A673 (cell line): ENCODE measurements around the gene NSG2. TPM values are rescaled to one million over a fixed set of nuclear protein-coding genes. Genes with fewer than 3 reads are reported as not detected.

Source experiments
- BruUV-seq: library from RNA; stranded (reverse); fragments of 400-500 nt; replicated peaks from 2 replicates; lab custom pipeline; 2021; lab: Mats Ljungman, UMichigan
- CTCF ChIA-PET: fragments of 300-600 bp; sonication (Branson Sonifier 250); formaldehyde crosslinking; loops from one replicate; lab custom pipeline; 2022; ENCODE audit warnings: antibody characterized with exemption; lab: Charles Lee
- POLR2A ChIA-PET: fragments of 300-600 bp; sonication (Branson Sonifier 250); formaldehyde crosslinking; loops from one replicate; lab custom pipeline; 2022; ENCODE audit warnings: antibody characterized with exemption; ENCODE audit not compliant: low non-redundant PET; lab: Charles Lee
- DNase-seq: peaks from one replicate; pipeline ENCODE4 v3.0.0-alpha.2; 2015; ENCODE audit warnings: low spot score
- H3K27ac ChIP-seq: fragments of 200-600 bp; sonication (generic); 2 replicates; pipeline ENCODE4 v1.5.1; 2016; ENCODE audit warnings: mixed run types, low read depth, mild to moderate bottlenecking, mixed read lengths, antibody characterized with exemption, low read length; ENCODE audit not compliant: poor library complexity, severe bottlenecking
- H3K27me3 ChIP-seq: fragments of 200-600 bp; sonication (generic); replicated peaks from 2 replicates; pipeline ENCODE4 v1.6.1; 2017; ENCODE audit warnings: mixed run types, low read depth, mild to moderate bottlenecking, mixed read lengths, antibody characterized with exemption, low read length; ENCODE audit not compliant: insufficient read depth, poor library complexity
- H3K36me3 ChIP-seq: fragments of 200-600 bp; sonication (generic); 2 replicates; pipeline ENCODE4 v1.6.1; 2016; ENCODE audit warnings: mixed run types, mild to moderate bottlenecking, mixed read lengths, antibody characterized with exemption, low read length; ENCODE audit not compliant: insufficient read depth, poor library complexity, severe bottlenecking
- H3K4me1 ChIP-seq: fragments of 200-600 bp; sonication (generic); 2 replicates; pipeline ENCODE4 v1.6.1; 2017; ENCODE audit warnings: mixed run types, mild to moderate bottlenecking, mixed read lengths, antibody characterized with exemption, low read length; ENCODE audit not compliant: insufficient read depth, poor library complexity, severe bottlenecking
- H3K4me3 ChIP-seq: fragments of 200-600 bp; sonication (generic); 2 replicates; pipeline ENCODE4 v1.5.1; 2016; ENCODE audit warnings: low read depth, mixed run types, mild to moderate bottlenecking, mixed read lengths, low read length; ENCODE audit not compliant: poor library complexity, severe bottlenecking
- H3K9me3 ChIP-seq: fragments of 200-600 bp; sonication (generic); 2 replicates; pipeline ENCODE4 v1.6.1; 2016; ENCODE audit warnings: mixed run types, low read depth, mild to moderate bottlenecking, mixed read lengths, antibody characterized with exemption, low read length; ENCODE audit not compliant: poor library complexity, severe bottlenecking
- EZH2 ChIP-seq: fragments of 200-600 bp; sonication (generic); IDR thresholded peaks from 2 replicates; pipeline ENCODE4 v1.6.1; 2017; ENCODE audit warnings: borderline replicate concordance, low read depth, mild to moderate bottlenecking, mixed read lengths, antibody characterized with exemption, low read length; ENCODE audit not compliant: poor library complexity, severe bottlenecking
- intact Hi-C: fragments of 100-400 bp; cut with micrococcal nuclease; formaldehyde crosslinking; loops from one replicate; pipeline ENCODE4 v1.10.0; 2022; ENCODE audit not compliant: unreplicated experiment
- total RNA-seq: library from RNA; stranded (reverse); gene quantifications from 2 replicates; pipeline ENCODE4 v1.2.3, GENCODE V29; 2021
- TF ChIP-seq, protein P1 (sequence below): fragments of 300-800, 200-600 bp; sonication (generic); conservative IDR thresholded peaks from 2 replicates; pipeline ENCODE4 v1.5.1; 2017; ENCODE audit warnings: low read depth, mild to moderate bottlenecking, antibody characterized with exemption, low read length, moderate library complexity, mixed read lengths

The NSG2 gene
- total RNA-seq, 1 experiment from 2014 or later: 0.60 TPM

DNA sequence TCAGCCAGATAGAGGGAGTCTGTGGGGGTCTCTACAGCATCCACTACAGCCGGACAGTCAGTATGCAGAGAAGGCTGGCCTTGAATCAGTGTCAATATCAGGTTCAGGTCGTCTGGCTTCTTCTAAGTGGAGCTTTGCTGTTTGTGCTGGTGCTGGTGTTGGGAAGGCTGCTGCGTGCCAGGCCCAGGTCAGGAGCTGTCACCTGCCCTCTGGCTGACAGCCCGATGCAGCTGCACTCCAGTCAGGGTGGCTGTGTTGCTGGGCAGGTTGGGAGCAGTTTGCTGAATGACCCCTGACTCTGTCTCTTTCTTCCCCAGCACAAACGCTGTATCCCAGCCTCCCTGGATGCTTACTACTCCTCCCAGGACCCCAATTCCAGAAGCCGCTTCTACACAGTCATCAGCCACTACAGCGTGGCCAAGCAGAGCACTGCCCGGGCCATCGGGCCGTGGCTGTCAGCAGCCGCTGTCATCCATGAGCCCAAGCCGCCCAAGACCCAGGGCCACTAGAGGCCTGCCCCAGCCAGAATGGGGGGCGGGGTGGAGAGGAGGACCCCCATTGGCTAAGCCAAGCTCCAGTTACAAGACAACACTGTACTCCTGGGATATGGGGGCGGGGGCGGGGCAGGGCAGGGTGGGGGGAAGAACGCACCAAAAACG, 61.6 kb downstream of the NSG2 start:
- no TSS peak for BruUV-seq
- TF ChIP-seq, protein P1, sequence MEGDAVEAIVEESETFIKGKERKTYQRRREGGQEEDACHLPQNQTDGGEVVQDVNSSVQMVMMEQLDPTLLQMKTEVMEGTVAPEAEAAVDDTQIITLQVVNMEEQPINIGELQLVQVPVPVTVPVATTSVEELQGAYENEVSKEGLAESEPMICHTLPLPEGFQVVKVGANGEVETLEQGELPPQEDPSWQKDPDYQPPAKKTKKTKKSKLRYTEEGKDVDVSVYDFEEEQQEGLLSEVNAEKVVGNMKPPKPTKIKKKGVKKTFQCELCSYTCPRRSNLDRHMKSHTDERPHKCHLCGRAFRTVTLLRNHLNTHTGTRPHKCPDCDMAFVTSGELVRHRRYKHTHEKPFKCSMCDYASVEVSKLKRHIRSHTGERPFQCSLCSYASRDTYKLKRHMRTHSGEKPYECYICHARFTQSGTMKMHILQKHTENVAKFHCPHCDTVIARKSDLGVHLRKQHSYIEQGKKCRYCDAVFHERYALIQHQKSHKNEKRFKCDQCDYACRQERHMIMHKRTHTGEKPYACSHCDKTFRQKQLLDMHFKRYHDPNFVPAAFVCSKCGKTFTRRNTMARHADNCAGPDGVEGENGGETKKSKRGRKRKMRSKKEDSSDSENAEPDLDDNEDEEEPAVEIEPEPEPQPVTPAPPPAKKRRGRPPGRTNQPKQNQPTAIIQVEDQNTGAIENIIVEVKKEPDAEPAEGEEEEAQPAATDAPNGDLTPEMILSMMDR: no peak
- no peak for TF ChIP-seq EZH2
- Histone ChIP-seq H3K27ac (no peak overlapping the region), H3K36me3 (no peaks in the 10 kb centered on the region), H3K9me3 (no peaks in the 10 kb centered on the region), H3K4me1 (no peaks in the 10 kb centered on the region), H3K27me3 (no peaks in the 10 kb centered on the region), H3K4me3 (no peak overlapping the region)
- intact Hi-C loops: no loop called here
- DNase-seq: no peak
- CTCF ChIA-PET: no interaction called here
- POLR2A ChIA-PET: no interaction called here

DNA sequence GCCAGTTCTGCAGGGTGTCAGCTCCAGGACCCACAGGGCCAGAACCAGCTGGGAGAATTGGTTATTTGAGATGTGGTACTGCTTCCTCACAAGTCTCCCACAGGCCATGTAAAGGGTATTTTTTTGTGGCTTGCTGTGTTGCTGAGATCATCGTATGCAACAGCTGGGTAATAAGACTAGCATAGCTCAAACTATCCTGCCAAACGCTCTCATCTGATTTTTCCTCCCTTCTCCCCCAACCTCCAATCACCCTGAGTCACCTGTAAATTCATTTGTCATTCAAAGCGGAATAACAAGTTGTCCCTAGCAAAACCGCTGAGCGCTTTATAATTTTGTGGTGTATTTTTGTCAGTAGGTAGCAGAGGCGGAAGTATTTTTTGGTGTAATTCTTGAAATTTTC, 63.2 kb downstream of the NSG2 start:
- no peaks in the 10 kb centered on the region for H3K27me3 ChIP-seq
- H3K4me1 ChIP-seq: no peaks in the 10 kb centered on the region
- no TSS peak for BruUV-seq
- H3K27ac ChIP-seq: no peak overlapping the region
- DNase-seq: no peak
- intact Hi-C loops: no loop called here
- H3K36me3 ChIP-seq: no peaks in the 10 kb centered on the region
- H3K9me3 ChIP-seq: no peaks in the 10 kb centered on the region
- no peak overlapping the region for H3K4me3 ChIP-seq
- CTCF ChIA-PET: no interaction called here
- TF ChIP-seq, protein P1: no peak
- TF ChIP-seq EZH2: no peak
- POLR2A ChIA-PET: no interaction called here

DNA sequence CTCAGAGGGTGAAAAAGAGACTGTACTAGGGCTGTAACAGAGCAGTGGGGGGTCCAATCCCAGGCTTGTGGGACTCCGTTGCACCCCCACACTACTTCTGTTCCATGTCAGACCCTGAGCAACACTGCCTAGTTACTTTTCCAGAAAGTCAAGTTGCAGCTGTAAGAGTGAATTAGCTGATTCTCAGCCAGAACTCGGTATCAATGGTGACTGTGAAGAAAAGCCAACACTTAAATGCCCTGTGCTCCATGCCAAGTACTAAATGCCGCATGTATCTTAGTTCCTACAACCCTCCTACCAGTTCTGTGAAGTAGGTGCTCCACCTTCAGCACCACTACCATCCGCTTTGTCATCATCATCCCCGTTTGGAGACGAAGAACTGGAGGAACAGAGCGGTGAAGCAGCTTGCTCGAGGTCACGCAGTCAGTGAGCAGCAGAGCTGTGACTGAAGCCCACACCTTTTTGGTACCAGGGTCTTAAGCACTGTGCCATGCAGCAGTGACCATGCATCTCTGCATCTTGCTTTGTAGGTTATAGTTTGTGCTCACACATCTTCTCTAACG, 64.3 kb downstream of the NSG2 start:
- ChIA-PET CTCF (no interaction called here), POLR2A (no interaction called here)
- Histone ChIP-seq H3K4me3 (no peak overlapping the region), H3K27ac (no peak overlapping the region), H3K36me3 (no peaks in the 10 kb centered on the region), H3K4me1 (no peaks in the 10 kb centered on the region), H3K27me3 (no peaks in the 10 kb centered on the region), H3K9me3 (no peaks in the 10 kb centered on the region)
- no peak for DNase-seq
- TF ChIP-seq, protein P1: no peak
- no peak for TF ChIP-seq EZH2
- BruUV-seq: no TSS peak
- intact Hi-C loops: no loop called here
